GM23338 (cell line): ENCODE data around the gene OPN3. TPM values are rescaled to one million over a fixed set of nuclear protein-coding genes. Genes with fewer than 3 reads are reported as not detected.

Source experiments
- ATAC-seq: fragments of 200-7000 bp; cut with Tn5 transposase; 3 replicates; pipeline ENCODE4 v1.9.1; 2020
- DNase-seq: peaks from one replicate; pipeline ENCODE4 v3.0.0-alpha.2; 2015; ENCODE audit warnings: low spot score
- H2AFZ ChIP-seq: fragments of 200-600 bp; sonication (generic); 2 replicates; pipeline ENCODE4 v1.8.0; 2016; ENCODE audit warnings: antibody characterized with exemption, mild to moderate bottlenecking, moderate library complexity
- H3F3A ChIP-seq: fragments of 200-600 bp; sonication (generic); replicated peaks from 2 replicates; pipeline ENCODE4 v1.8.0; 2017; ENCODE audit warnings: antibody characterized with exemption, mixed run types, low read depth
- H3K27ac ChIP-seq: fragments of 200-600 bp; sonication (generic); 2 replicates; pipeline ENCODE4 v1.6.1; 2016; ENCODE audit warnings: low read depth
- H3K27me3 ChIP-seq: fragments of 200-600 bp; sonication (generic); 2 replicates; pipeline ENCODE4 v1.8.0; 2016; ENCODE audit warnings: mild to moderate bottlenecking, mixed run types, moderate library complexity; ENCODE audit not compliant: insufficient read depth
- H3K36me3 ChIP-seq: fragments of 200-600 bp; sonication (generic); 2 replicates; pipeline ENCODE4 v1.8.0; 2016; ENCODE audit warnings: mild to moderate bottlenecking; ENCODE audit not compliant: insufficient read depth
- H3K4me1 ChIP-seq: fragments of 200-600 bp; sonication (generic); 2 replicates; pipeline ENCODE4 v1.8.0; 2016; ENCODE audit warnings: mild to moderate bottlenecking, moderate library complexity; ENCODE audit not compliant: insufficient read depth
- H3K4me2 ChIP-seq: fragments of 200-600 bp; sonication (generic); 2 replicates; pipeline ENCODE4 v1.7.1; 2017; ENCODE audit warnings: mixed run types
- H3K4me3 ChIP-seq: fragments of 200-600 bp; sonication (generic); 2 replicates; pipeline ENCODE4 v1.6.1; 2016; ENCODE audit warnings: mixed run types
- H3K79me2 ChIP-seq: fragments of 200-600 bp; sonication (generic); replicated peaks from 2 replicates; pipeline ENCODE4 v1.8.0; 2017; ENCODE audit warnings: mild to moderate bottlenecking; ENCODE audit not compliant: insufficient read depth
- H3K9me2 ChIP-seq: fragments of 200-600 bp; sonication (generic); 2 replicates; pipeline ENCODE4 v1.8.0; 2017; ENCODE audit not compliant: insufficient read depth
- H4K20me1 ChIP-seq: fragments of 200-600 bp; sonication (generic); replicated peaks from 2 replicates; pipeline ENCODE4 v1.8.0; 2017; ENCODE audit warnings: mild to moderate bottlenecking; ENCODE audit not compliant: insufficient read depth
- H3K27ac Mint-ChIP-seq: 2 replicates; pipeline ENCODE4 v1.8.0; 2020; ENCODE audit warnings: inconsistent platforms, mild to moderate bottlenecking, moderate library complexity, mixed read lengths
- H3K27me3 Mint-ChIP-seq: 3 replicates; pipeline ENCODE4 v1.8.0; 2022; ENCODE audit warnings: low read depth, mild to moderate bottlenecking, moderate library complexity, mixed read lengths, inconsistent platforms; ENCODE audit not compliant: insufficient read depth, poor library complexity
- H3K36me3 Mint-ChIP-seq: 3 replicates; pipeline ENCODE4 v1.8.0; 2021; ENCODE audit warnings: low read depth, mild to moderate bottlenecking, inconsistent platforms, moderate library complexity, mixed read lengths
- H3K4me1 Mint-ChIP-seq: 3 replicates; pipeline ENCODE4 v1.8.0; 2020; ENCODE audit warnings: mild to moderate bottlenecking, inconsistent platforms, mixed read lengths
- H3K4me3 Mint-ChIP-seq: 3 replicates; pipeline ENCODE4 v1.8.0; 2021; ENCODE audit warnings: moderate library complexity, mild to moderate bottlenecking, inconsistent platforms, mixed read lengths
- H3K9me3 Mint-ChIP-seq: 3 replicates; pipeline ENCODE4 v1.8.0; 2020; ENCODE audit warnings: moderate library complexity, mild to moderate bottlenecking, inconsistent platforms, mixed read lengths
- EZH2 ChIP-seq: fragments of 200-600 bp; sonication (generic); IDR thresholded peaks from one replicate; pipeline ENCODE4 v1.8.0; 2017; ENCODE audit warnings: antibody characterized with exemption, mild to moderate bottlenecking, low read depth; ENCODE audit not compliant: unreplicated experiment
- JUNB ChIP-seq: IDR thresholded peaks from one replicate; pipeline ENCODE4 v1.6.1; 2016; ENCODE audit warnings: antibody characterized with exemption; ENCODE audit not compliant: unreplicated experiment
- ZNF114 ChIP-seq: fragments of 250-450 bp; sonication (Bioruptor Pico); IDR thresholded peaks from 2 replicates; pipeline ENCODE4 v1.5.0; 2020; ENCODE audit warnings: mild to moderate bottlenecking, moderate library complexity
- polyA plus RNA-seq: library from polyadenylated mRNA; unstranded; fragments of >200 nt; fragmentation: Nextera tagmentation; extraction: Ambion mirVana; gene quantifications from 2 replicates; pipeline ENCODE4 v1.2.1, GENCODE V29; 2016
- total RNA-seq: library from RNA; depleted of rRNA; stranded (reverse); fragments of >200 nt; shearing (Covaris generic); gene quantifications from 2 replicates; pipeline ENCODE4 v1.2.3, GENCODE V29; 2014
- TF ChIP-seq, protein P1 (sequence below), 2 experiments: fragments of 200-600 bp in 1 of 2; sonication (generic) in 1 of 2; conservative IDR thresholded peaks; 2 replicates each; pipeline versions ENCODE4 v1.5.1 to v1.6.1; 2016 to 2017; ENCODE audit warnings: antibody characterized with exemption in 2 of 2, low read depth in 2 of 2, mild to moderate bottlenecking in 2 of 2, moderate library complexity in 1 of 2
- TF ChIP-seq, protein P2 (sequence below): fragments of 250-450 bp; sonication (Bioruptor Pico); IDR thresholded peaks from 2 replicates; pipeline ENCODE4 v1.5.0; 2020; ENCODE audit warnings: mild to moderate bottlenecking, moderate library complexity

OPN3 gene
- total and polyA plus RNA-seq, 2 experiments from 2014 or later = 23.7 to 46.8 TPM

DNA sequence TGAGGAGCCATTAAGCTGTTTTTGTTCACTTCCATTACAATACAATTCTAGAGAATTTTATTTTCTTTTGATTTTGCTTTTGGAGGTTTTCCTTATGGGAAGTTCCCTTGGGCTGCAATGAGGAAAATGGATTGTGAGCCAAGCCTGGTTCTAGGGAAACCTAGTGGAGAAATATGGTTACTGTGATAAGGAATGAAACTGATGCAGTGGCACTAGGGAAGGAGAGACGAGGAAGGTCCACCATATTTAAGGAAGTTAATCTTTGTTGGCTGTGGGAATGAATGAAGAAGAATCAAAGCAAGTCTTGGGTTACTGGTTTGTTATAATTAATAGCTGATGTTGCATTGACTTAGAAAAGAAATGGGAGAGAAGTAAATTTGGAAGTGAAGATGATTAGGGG is 28.4 kb downstream of the OPN3 start:
- no peak overlapping the region for H2AFZ ChIP-seq
- H3K4me2 ChIP-seq = no peak overlapping the region
- H3K79me2 ChIP-seq = no peaks in the 10 kb centered on the region
- no peaks in the 10 kb centered on the region for H3K4me1 Mint-ChIP-seq
- no peak overlapping the region for H3K27ac ChIP-seq
- H3K36me3 Mint-ChIP-seq = no peaks in the 10 kb centered on the region
- H3K36me3 ChIP-seq = no peaks in the 10 kb centered on the region
- ATAC-seq (peak; percentile 27; the same call in 1 of the 3 replicates), DNase-seq (peak; percentile 26)
- H3K4me3 Mint-ChIP-seq = no peak overlapping the region
- no peaks in the 10 kb centered on the region for H3K4me1 ChIP-seq
- no peaks in the 10 kb centered on the region for H3K27me3 ChIP-seq
- no peaks in the 10 kb centered on the region for H3K9me2 ChIP-seq
- H3K27ac Mint-ChIP-seq = no peak overlapping the region
- H3K27me3 Mint-ChIP-seq = peaks cover 4% of the 10 kb centered on the region
- H3K4me3 ChIP-seq = no peak overlapping the region
- H3K9me3 Mint-ChIP-seq = no peaks in the 10 kb centered on the region
- no peaks in the 10 kb centered on the region for H4K20me1 ChIP-seq
- no peaks in the 10 kb centered on the region for H3F3A ChIP-seq
- no peak for TF ChIP-seq JUNB
- TF ChIP-seq, protein P1, sequence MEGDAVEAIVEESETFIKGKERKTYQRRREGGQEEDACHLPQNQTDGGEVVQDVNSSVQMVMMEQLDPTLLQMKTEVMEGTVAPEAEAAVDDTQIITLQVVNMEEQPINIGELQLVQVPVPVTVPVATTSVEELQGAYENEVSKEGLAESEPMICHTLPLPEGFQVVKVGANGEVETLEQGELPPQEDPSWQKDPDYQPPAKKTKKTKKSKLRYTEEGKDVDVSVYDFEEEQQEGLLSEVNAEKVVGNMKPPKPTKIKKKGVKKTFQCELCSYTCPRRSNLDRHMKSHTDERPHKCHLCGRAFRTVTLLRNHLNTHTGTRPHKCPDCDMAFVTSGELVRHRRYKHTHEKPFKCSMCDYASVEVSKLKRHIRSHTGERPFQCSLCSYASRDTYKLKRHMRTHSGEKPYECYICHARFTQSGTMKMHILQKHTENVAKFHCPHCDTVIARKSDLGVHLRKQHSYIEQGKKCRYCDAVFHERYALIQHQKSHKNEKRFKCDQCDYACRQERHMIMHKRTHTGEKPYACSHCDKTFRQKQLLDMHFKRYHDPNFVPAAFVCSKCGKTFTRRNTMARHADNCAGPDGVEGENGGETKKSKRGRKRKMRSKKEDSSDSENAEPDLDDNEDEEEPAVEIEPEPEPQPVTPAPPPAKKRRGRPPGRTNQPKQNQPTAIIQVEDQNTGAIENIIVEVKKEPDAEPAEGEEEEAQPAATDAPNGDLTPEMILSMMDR (conservative IDR thresholded peaks at IDR 0.05; ENCODE audit: low read depth in 2 of 2) = 0 out of 4 replicates have a peak, but pooled peaks of 1 of the 2 experiments have one; percentile 7
- TF ChIP-seq EZH2 = no peak
- TF ChIP-seq, protein P2, sequence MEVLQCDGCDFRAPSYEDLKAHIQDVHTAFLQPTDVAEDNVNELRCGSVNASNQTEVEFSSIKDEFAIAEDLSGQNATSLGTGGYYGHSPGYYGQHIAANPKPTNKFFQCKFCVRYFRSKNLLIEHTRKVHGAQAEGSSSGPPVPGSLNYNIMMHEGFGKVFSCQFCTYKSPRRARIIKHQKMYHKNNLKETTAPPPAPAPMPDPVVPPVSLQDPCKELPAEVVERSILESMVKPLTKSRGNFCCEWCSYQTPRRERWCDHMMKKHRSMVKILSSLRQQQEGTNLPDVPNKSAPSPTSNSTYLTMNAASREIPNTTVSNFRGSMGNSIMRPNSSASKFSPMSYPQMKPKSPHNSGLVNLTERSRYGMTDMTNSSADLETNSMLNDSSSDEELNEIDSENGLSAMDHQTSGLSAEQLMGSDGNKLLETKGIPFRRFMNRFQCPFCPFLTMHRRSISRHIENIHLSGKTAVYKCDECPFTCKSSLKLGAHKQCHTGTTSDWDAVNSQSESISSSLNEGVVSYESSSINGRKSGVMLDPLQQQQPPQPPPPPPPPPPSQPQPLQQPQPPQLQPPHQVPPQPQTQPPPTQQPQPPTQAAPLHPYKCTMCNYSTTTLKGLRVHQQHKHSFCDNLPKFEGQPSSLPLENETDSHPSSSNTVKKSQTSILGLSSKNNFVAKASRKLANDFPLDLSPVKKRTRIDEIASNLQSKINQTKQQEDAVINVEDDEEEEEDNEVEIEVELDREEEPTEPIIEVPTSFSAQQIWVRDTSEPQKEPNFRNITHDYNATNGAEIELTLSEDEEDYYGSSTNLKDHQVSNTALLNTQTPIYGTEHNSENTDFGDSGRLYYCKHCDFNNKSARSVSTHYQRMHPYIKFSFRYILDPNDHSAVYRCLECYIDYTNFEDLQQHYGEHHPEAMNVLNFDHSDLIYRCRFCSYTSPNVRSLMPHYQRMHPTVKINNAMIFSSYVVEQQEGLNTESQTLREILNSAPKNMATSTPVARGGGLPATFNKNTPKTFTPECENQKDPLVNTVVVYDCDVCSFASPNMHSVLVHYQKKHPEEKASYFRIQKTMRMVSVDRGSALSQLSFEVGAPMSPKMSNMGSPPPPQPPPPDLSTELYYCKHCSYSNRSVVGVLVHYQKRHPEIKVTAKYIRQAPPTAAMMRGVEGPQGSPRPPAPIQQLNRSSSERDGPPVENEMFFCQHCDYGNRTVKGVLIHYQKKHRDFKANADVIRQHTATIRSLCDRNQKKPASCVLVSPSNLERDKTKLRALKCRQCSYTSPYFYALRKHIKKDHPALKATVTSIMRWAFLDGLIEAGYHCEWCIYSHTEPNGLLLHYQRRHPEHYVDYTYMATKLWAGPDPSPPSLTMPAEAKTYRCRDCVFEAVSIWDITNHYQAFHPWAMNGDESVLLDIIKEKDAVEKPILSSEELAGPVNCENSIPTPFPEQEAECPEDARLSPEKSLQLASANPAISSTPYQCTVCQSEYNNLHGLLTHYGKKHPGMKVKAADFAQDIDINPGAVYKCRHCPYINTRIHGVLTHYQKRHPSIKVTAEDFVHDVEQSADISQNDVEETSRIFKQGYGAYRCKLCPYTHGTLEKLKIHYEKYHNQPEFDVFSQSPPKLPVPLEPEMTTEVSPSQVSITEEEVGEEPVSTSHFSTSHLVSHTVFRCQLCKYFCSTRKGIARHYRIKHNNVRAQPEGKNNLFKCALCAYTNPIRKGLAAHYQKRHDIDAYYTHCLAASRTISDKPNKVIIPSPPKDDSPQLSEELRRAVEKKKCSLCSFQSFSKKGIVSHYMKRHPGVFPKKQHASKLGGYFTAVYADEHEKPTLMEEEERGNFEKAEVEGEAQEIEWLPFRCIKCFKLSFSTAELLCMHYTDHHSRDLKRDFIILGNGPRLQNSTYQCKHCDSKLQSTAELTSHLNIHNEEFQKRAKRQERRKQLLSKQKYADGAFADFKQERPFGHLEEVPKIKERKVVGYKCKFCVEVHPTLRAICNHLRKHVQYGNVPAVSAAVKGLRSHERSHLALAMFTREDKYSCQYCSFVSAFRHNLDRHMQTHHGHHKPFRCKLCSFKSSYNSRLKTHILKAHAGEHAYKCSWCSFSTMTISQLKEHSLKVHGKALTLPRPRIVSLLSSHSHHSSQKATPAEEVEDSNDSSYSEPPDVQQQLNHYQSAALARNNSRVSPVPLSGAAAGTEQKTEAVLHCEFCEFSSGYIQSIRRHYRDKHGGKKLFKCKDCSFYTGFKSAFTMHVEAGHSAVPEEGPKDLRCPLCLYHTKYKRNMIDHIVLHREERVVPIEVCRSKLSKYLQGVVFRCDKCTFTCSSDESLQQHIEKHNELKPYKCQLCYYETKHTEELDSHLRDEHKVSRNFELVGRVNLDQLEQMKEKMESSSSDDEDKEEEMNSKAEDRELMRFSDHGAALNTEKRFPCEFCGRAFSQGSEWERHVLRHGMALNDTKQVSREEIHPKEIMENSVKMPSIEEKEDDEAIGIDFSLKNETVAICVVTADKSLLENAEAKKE (CRISPR knock-in tag) = no peak
- TF ChIP-seq ZNF114 (CRISPR knock-in tag) = no peak
